Suppressor macrophage treated with lipopolysaccharide for 1 hour (primary cell): ENCODE measurements around the gene CHCHD6.

Experiments used
- DNase-seq, 3 donors: peaks; one replicate each; pipeline ENCODE4 v3.0.0-alpha.2; 2020 to 2022

CHCHD6 gene

GRCh38 chr3:126963261-126964190, 259.5 kb downstream of the CHCHD6 start:
- DNase-seq: no peak

- DNase-seq: no peak
Measured at GRCh38 chr3:126964261-126964660, 260.2 kb downstream of the CHCHD6 start.

GRCh38 chr3:126964950-126965349, 260.9 kb downstream of the CHCHD6 start:
- DNase-seq: no peak

- DNase-seq: no peak
Measured at GRCh38 chr3:126965526-126966080, 261.6 kb downstream of the CHCHD6 start.

- no peak for DNase-seq
Measured at GRCh38 chr3:126967386-126967785, 263.3 kb downstream of the CHCHD6 start.

- no peak for DNase-seq
Measured at GRCh38 chr3:126968391-126969390, 264.7 kb downstream of the CHCHD6 start.

- DNase-seq: no peak
Measured at GRCh38 chr3:126969586-126969985, 265.5 kb downstream of the CHCHD6 start.

GRCh38 chr3:126970101-126970500, 266.1 kb downstream of the CHCHD6 start:
- DNase-seq: no peak

GRCh38 chr3:126970921-126971320, 266.9 kb downstream of the CHCHD6 start:
- DNase-seq: no peak

GRCh38 chr3:126971891-126972351, 267.9 kb downstream of the CHCHD6 start:
- DNase-seq: peak; percentile 94 to 99 (median 98)

- no peak for DNase-seq
Measured at GRCh38 chr3:126972866-126973265, 268.8 kb downstream of the CHCHD6 start.

- DNase-seq: no peak
Measured at GRCh38 chr3:126973814-126974213, 269.8 kb downstream of the CHCHD6 start.

- no peak for DNase-seq
Measured at GRCh38 chr3:126974756-126975155, 270.7 kb downstream of the CHCHD6 start.

- DNase-seq: no peak
Measured at GRCh38 chr3:126976906-126977305, 272.9 kb downstream of the CHCHD6 start.

- no peak for DNase-seq
Measured at GRCh38 chr3:126977821-126978220, 273.8 kb downstream of the CHCHD6 start.

- no peak for DNase-seq
Measured at GRCh38 chr3:126978291-126978690, 274.3 kb downstream of the CHCHD6 start.

GRCh38 chr3:126979046-126979628, 275.1 kb downstream of the CHCHD6 start:
- DNase-seq: peak; percentile 75 to 84 (median 82)

GRCh38 chr3:126980266-126980811, 276.3 kb downstream of the CHCHD6 start:
- DNase-seq: no peak

GRCh38 chr3:126982126-126982470, 278.1 kb downstream of the CHCHD6 start:
- peak; percentile 94 to 96 (median 96) for DNase-seq

- peak; percentile 84 to 94 (median 91) for DNase-seq
Measured at GRCh38 chr3:126982471-126983175, 278.6 kb downstream of the CHCHD6 start, which contains the start of gene PLXNA1. TSS of gene PLXNA1 (plus strand) at chr3:126983115. CDS start at chr3:126988594, 5,479 bp downstream.

GRCh38 chr3:126983276-126983652, 279.2 kb downstream of the CHCHD6 start:
- peak; percentile 46 to 80 (median 59) for DNase-seq
